ENCODE measurements around the gene TENT5A.
"Not testable (repeated sequence)": the region's sequence is repeated elsewhere in the genome, so short reads cannot be mapped to it uniquely, and the experiment has no call there.

Gene TENT5A

DNA sequence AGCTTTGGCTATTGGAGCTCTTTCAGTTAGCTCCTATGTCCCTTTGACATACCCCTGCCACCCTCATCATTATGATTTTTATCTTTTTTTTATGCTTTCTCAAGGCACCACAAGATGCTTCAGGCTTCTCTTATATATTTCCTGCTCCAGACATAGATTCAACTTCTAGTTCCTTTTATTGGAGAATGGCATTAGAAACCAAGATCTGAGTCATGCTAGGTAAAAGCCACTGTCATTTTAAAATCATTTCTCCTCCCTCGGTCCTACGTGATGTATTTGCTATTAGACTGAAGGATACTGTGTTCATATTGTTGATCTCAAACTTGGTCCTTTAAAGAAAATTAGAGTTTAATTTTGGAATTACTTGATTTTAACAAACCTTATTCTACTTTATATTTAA is 8.3 kb downstream of the TENT5A start:
- no peak overlapping the region for H3K4me3 ChIP-seq (ENCODE audit: low read depth, low read length)
- TF ChIP-seq, protein P1, sequence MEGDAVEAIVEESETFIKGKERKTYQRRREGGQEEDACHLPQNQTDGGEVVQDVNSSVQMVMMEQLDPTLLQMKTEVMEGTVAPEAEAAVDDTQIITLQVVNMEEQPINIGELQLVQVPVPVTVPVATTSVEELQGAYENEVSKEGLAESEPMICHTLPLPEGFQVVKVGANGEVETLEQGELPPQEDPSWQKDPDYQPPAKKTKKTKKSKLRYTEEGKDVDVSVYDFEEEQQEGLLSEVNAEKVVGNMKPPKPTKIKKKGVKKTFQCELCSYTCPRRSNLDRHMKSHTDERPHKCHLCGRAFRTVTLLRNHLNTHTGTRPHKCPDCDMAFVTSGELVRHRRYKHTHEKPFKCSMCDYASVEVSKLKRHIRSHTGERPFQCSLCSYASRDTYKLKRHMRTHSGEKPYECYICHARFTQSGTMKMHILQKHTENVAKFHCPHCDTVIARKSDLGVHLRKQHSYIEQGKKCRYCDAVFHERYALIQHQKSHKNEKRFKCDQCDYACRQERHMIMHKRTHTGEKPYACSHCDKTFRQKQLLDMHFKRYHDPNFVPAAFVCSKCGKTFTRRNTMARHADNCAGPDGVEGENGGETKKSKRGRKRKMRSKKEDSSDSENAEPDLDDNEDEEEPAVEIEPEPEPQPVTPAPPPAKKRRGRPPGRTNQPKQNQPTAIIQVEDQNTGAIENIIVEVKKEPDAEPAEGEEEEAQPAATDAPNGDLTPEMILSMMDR (IDR thresholded peaks at IDR 0.05; ENCODE audit: insufficient read depth, low read length, missing control alignments) = no peak
- CTCF ChIA-PET = no interaction called here
- POLR2A ChIA-PET = interaction anchor here (1.4 kb wide), 1 partner anchor 9 kb away, joined by 5 read pairs; the partner anchor contains the start of gene TENT5A
- no peak for DNase-seq (ENCODE audit: low read depth, low spot score)

DNA sequence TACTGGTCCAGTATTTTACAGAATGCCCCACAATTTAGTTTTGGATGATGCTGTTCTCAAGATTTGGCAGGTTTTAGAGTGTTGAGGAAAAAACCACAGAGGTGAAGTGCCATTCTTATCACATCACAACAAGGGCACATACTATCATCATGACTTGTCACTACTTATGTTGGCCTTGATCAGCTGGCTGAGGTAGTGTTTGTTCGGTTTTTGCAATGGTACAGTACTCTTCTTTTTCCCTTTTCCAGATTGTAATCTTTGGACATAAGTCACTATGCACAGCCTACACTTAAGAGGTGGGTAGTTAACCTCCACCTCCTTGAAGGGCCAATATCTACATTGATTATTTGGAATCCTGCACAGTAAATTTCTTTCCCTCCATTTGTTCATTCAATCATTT is 8.8 kb downstream of the TENT5A start:
- TF ChIP-seq, protein P1 (IDR thresholded peaks at IDR 0.05; ENCODE audit: insufficient read depth, low read length, missing control alignments) = no peak
- no peak overlapping the region for H3K4me3 ChIP-seq (ENCODE audit: low read depth, low read length)
- ChIA-PET CTCF (no interaction called here), POLR2A (interaction anchor here (1.4 kb wide), 1 partner anchor 9 kb away, joined by 5 read pairs; the partner anchor contains the start of gene TENT5A)
- no peak for DNase-seq (ENCODE audit: low read depth, low spot score)

DNA sequence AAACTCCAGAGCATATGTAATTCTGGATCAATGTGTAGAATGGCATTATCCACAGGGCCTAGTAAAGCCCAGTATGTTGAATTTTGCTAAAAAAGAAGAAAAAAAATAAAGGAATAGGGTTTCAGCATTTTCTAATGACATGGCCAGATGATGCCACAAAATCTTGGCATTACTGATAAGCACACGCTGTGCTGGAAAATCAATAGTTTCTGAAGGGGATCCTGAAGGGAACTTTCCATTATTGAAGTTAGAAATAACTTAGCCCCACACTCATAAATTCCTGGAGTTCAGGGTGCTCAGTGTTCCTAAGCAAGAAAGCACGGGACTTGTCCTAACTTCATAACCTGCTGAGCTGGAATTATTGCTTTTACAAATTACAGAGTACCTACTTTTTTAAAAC is 10.8 kb downstream of the TENT5A start:
- DNase-seq (ENCODE audit: low read depth, low spot score) = no peak
- ChIA-PET POLR2A (interaction anchor here (0.7 kb wide), 1 partner anchor 447 kb away, joined by 3 read pairs; no protein-coding TSS in a partner anchor), CTCF (no interaction called here)
- H3K4me3 ChIP-seq (ENCODE audit: low read depth, low read length) = no peak overlapping the region
- TF ChIP-seq, protein P1 (IDR thresholded peaks at IDR 0.05; ENCODE audit: insufficient read depth, low read length, missing control alignments) = no peak

DNA sequence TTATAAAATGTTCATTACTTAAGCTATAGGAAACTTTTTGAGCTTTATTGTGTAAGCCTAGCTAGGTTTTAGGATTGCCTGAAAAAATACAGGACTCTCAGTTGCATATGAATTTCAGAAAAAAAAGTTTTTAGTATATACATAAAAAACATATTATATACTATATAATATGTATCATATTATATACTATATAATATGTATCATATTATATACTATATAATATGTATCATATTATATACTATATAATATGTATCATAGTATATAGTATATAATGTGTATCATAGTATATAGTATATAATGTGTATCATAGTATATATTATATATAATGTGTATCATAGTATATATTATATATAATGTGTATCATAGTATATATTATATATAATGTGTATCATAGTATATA is 11.9 kb downstream of the TENT5A start:
- H3K4me3 ChIP-seq (ENCODE audit: low read depth, low read length); POLR2A ChIA-PET; CTCF ChIA-PET; DNase-seq (ENCODE audit: low read depth, low spot score): not testable (repeated sequence)

DNA sequence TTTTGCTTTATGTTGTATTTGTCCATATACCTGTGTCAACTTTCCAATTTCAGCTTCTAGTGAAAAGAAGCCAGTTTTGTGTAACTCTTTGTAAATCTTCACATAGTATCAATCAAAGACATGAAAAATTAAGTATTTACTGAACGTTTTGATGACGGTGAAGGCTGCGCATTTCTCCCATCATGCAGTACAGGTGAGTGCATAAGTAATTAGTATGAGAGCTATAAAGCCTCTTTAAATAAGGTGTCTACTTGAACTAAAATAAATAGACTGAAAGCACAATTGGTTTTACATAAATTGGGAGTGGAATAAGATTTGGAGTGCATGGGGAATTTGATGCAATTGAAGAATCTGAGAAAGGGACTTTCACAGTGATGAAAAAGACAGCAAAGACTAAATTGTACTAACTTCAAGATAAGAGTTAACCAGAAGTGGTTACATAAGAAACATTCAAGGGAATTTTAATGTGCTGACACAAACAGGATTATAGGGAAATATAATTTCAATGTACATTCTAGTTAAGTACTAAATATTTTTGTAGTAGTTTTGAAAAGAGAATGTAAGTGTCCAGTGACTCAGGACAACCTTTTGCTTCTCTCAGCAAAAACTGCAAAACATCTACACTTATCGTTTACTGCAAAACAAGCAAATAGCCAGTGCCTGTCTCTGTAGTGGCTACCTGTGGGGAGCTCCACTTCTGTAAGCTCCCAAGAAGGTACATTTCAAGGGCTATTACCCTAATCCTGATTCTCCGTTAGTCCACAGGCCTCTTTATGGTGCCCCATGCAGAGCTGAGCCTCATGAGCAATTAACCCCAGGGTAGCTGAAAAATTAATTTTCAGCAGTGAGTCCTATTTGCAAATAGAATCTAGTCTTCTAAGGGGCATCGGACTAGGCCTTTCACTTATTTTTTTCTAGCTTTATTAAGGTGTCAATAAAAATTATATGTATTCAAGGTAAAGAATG is 13.0 kb downstream of the TENT5A start:
- TF ChIP-seq, protein P1 (IDR thresholded peaks at IDR 0.05; ENCODE audit: insufficient read depth, low read length, missing control alignments) = no peak
- H3K4me3 ChIP-seq (ENCODE audit: low read depth, low read length) = no peak overlapping the region
- POLR2A ChIA-PET = no interaction called here
- CTCF ChIA-PET = no interaction called here
- DNase-seq (ENCODE audit: low read depth, low spot score) = no peak

DNA sequence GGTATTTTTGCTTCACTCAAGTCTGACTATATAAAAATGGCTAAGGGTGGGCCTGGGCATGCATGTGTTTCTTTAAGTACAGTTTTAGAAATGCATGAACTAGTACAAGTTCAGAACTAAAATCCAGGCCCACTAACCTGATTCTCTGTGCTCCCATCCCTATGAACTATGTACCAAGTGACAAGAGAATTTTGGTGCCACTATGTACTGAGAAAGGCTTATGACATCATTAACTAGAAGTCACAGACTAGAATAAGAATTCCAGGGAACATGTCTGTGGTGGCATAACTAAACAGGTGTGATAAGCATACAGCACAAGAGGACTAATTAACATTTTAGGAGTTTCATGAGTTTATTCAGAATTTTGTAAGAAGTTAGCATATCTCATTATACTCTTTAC is 16.1 kb downstream of the TENT5A start:
- no peak overlapping the region for H3K4me3 ChIP-seq (ENCODE audit: low read depth, low read length)
- ChIA-PET CTCF (no interaction called here), POLR2A (no interaction called here)
- TF ChIP-seq, protein P1 (IDR thresholded peaks at IDR 0.05; ENCODE audit: insufficient read depth, low read length, missing control alignments) = no peak
- DNase-seq (ENCODE audit: low read depth, low spot score) = no peak

All from AG04449 (cell line).